T-helper 1 cell treated with Interleukin-12 subunit alpha and Interleukin-12 subunit beta and Interleukin-4 antibody, amounts not matched to agents 30 μg/mL and 1 μg/mL, for 36 hours (primary cell): Measurements from ENCODE around the gene AFAP1L1.
"Not testable (repeated sequence)": the region's sequence is repeated elsewhere in the genome, so short reads cannot be mapped to it uniquely, and the experiment has no call there.

Experiments
- H3K27ac Mint-ChIP-seq: one replicate; pipeline ENCODE4 v1.8.0; 2021; ENCODE audit warnings: mild to moderate bottlenecking, mixed read lengths
- H3K27me3 Mint-ChIP-seq: one replicate; pipeline ENCODE4 v1.8.0; 2021; ENCODE audit warnings: low read depth, mixed read lengths
- H3K36me3 Mint-ChIP-seq: one replicate; pipeline ENCODE4 v1.8.0; 2021; ENCODE audit warnings: low read depth, mixed read lengths
- H3K4me1 Mint-ChIP-seq: one replicate; pipeline ENCODE4 v1.8.0; 2021; ENCODE audit warnings: low read depth, mixed read lengths
- H3K4me3 Mint-ChIP-seq: one replicate; pipeline ENCODE4 v1.8.0; 2021; ENCODE audit warnings: mild to moderate bottlenecking, moderate library complexity, mixed read lengths
- H3K9me3 Mint-ChIP-seq: one replicate; pipeline ENCODE4 v1.8.0; 2021; ENCODE audit warnings: mixed read lengths

AFAP1L1 gene

DNA sequence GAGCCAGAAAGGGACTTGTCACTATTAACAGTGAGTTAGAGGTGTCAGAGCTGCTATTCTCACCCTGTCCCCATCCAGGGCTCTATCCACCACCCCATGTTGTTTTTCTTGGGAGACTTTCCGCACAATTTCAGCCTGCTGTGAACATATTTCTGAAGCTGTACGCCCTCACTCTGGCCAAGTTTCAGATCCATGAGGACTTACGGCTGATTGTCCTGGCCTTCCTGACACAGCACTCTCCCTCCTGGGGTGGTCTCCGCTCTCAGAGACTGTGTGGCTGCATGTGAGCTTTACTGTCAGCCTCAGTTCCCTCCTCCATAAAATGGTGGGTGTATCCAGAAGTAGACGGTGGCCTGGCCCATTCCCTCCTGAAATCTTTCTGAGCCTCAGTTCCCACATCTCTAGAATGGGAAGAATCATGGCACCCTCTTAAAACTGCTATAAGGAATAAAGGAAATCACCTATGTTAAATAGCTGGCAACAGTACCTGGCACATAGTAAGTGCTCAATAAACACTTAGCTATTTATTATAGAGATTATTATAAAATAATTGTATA, 108.2 kb downstream of the AFAP1L1 start:
- Mint-ChIP-seq H3K9me3 (no peaks in the 10 kb centered on the region), H3K4me1 (no peaks in the 10 kb centered on the region), H3K27ac (no peak overlapping the region), H3K27me3 (no peaks in the 10 kb centered on the region), H3K36me3 (no peaks in the 10 kb centered on the region), H3K4me3 (no peak overlapping the region)

DNA sequence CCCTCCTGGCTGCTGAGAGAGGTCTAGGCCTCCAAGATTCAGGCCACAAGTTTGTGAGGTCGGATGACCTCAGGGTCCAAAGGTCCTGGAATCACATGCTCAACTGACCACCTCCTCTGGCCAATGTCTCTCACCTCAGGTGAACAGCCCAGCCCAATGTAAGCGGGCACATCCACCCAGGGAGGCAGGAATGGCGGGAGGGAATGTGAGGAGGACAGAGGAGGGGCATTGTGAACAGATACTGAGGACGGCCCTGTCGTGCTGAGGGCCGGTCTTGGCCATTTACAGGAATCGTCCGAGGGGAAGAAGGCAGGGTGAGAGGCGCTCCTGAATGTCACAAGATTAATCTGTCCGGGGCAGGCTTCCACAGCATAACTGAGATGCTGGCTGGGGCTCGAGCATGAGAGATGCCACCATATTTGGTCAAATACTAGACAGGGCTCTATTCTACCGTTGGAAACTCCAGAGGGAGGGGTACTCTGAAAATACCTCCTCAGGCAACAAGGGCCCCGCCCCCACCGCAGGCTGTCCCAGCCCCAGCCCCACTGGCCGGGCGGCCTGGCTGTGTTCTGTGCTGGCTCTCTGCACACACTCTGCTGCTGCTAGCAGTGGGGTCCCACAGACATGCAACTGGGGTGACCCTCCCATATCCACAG, 108.9 kb downstream of the AFAP1L1 start:
- H3K4me1 Mint-ChIP-seq = no peaks in the 10 kb centered on the region

DNA sequence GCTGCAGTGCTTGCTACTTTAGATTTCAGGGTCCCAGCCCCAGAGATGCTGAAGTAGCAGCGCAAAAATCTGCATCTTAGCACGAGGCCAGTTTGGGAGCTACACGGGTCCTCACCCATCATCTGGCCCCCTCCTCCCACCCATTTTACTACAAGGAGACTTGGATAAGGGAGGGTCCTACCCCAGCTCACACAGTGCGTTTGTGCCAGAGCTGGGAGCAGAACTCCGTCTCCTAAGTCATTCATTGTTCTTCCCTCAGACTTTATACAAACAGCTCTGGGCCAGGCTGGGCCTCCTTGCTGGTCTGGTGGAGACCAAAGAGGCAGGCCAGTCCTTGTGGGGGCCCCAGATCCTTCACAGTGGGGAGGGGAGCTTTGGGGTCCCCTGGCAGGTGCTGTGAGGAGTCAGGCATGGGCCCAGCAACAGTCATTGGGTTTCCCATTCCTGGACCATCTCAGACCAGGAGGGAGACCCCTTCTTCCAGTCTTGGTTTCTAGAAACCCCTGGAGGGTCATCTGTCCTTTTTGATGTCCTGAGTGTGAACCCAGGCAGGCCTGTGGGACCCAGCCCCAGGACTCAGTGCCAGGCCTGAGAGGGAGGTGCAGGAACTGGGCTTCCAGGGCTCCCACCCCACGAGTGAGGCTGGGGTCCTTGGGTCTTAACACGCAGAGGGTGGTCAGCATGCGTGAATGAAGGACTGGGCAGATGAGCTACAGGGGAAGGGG, 109.8 kb downstream of the AFAP1L1 start:
- Mint-ChIP-seq H3K27ac (no peak overlapping the region), H3K27me3 (no peaks in the 10 kb centered on the region), H3K4me1 (no peaks in the 10 kb centered on the region), H3K36me3 (no peaks in the 10 kb centered on the region), H3K4me3 (no peak overlapping the region), H3K9me3 (no peaks in the 10 kb centered on the region)

More for the DNA sequence above, 108.9 kb downstream of the AFAP1L1 start:
- Mint-ChIP-seq H3K4me3 (no peak overlapping the region), H3K36me3 (no peaks in the 10 kb centered on the region), H3K9me3 (no peaks in the 10 kb centered on the region), H3K27ac (no peak overlapping the region), H3K27me3 (no peaks in the 10 kb centered on the region)

DNA sequence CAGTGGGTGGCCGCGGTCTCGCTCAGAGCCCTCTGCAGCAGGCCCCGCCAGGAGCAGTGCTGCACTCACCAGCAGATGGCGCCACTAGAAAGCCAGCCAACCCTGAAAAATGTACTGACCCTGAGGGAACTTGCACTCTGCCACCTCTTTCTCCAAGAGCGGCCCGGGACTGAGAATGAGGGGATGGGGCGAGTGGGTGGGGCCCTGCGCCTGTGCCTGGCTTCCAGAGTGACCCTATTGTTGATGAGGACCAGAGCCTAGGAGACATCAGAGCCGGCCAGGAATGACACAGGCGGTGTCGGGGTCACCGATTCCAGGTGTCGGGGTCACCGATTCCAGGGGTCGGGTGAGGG, 110.3 kb downstream of the AFAP1L1 start:
- no peak overlapping the region for H3K27ac Mint-ChIP-seq
- H3K4me3 Mint-ChIP-seq = no peak overlapping the region

DNA sequence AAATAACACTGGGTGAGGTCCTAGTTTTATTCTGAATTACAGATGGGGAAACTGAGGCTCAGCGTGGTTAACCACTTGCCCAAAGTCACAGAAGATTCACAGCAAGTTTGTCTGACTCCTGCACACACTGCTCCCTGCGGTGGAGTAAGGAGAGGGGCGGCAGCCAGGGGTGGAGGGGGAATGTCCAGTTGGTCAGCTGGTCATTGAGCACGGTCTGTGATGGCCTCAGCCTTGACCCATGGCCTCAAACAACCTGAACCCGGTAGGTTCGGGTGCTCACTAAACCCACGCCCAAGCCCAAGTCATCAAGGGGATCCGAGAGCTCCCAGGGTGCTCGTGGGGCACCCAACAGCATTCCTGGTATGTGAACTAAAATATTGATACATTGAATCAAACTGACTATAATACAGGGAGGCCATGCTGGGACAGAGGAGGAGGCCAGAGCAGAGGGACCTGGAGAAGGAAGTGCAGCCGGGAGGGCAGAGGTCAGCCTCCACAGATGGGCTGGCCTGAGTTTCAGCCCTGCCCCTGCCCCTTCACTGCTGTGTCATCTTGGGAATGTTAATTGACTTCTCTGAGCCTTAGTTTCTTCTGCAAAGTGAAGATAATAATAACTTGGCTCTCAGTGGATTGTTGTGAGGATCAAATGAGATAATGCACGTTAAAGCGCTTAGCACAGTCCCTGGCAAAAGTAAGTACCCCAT, 111.0 kb downstream of the AFAP1L1 start:
- H3K9me3 Mint-ChIP-seq = no peaks in the 10 kb centered on the region

More for the DNA sequence above, 110.3 kb downstream of the AFAP1L1 start:
- H3K4me1 Mint-ChIP-seq = no peaks in the 10 kb centered on the region
- no peaks in the 10 kb centered on the region for H3K36me3 Mint-ChIP-seq
- H3K27me3 Mint-ChIP-seq = peaks cover 2% of the 10 kb centered on the region
- no peaks in the 10 kb centered on the region for H3K9me3 Mint-ChIP-seq

DNA sequence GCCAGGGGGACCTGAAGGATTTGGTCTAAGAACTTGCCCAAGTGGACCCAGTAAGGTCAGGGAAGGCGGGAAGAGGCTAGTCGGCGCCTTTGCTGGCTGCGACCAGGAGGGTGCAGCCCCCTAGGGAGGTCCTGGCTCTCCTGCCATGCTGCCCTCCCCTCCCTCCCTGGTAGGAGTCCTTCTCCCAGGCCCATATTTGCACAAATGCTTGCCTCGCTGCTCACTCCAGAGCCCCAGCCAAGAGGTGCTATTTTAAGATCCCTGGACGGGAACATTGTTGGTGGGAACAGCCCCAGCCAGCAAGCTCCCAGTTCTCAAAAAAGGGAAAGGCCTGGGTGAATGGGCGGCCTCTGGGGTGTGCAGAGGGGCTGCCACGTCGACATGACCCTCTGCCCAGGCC, 111.7 kb downstream of the AFAP1L1 start:
- H3K9me3 Mint-ChIP-seq = no peaks in the 10 kb centered on the region
- H3K27ac Mint-ChIP-seq = no peak overlapping the region
- H3K36me3 Mint-ChIP-seq = no peaks in the 10 kb centered on the region
- H3K4me1 Mint-ChIP-seq = no peaks in the 10 kb centered on the region
- peaks cover 4% of the 10 kb centered on the region for H3K27me3 Mint-ChIP-seq
- no peak overlapping the region for H3K4me3 Mint-ChIP-seq

More for the DNA sequence above, 111.0 kb downstream of the AFAP1L1 start:
- H3K27ac Mint-ChIP-seq = no peak overlapping the region
- no peaks in the 10 kb centered on the region for H3K36me3 Mint-ChIP-seq
- H3K4me1 Mint-ChIP-seq = no peaks in the 10 kb centered on the region
- H3K4me3 Mint-ChIP-seq = no peak overlapping the region
- peaks cover 4% of the 10 kb centered on the region for H3K27me3 Mint-ChIP-seq

DNA sequence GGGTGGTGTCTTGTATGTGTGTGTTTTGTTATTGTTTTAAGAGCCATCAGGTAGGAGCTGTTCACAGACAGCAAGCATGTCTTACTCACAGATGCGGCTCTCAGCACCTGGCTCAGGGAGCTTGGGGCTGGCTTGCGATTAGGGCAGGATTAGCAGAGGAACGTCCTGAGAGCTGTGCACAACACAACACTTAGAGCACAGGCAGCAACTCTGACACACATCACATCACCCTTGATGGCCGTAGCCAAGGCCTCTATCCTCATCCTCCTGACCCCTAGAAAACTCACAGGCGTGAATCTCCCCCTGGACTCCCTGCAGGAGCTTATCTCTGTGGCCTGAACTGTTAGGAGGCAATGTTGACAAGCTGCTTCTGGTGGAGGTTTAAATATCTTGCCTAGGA, 114.5 kb downstream of the AFAP1L1 start:
- H3K4me3 Mint-ChIP-seq = no peak overlapping the region
- no peaks in the 10 kb centered on the region for H3K36me3 Mint-ChIP-seq
- no peaks in the 10 kb centered on the region for H3K9me3 Mint-ChIP-seq
- no peaks in the 10 kb centered on the region for H3K4me1 Mint-ChIP-seq
- H3K27ac Mint-ChIP-seq = no peak overlapping the region
- H3K27me3 Mint-ChIP-seq = peaks cover 4% of the 10 kb centered on the region

DNA sequence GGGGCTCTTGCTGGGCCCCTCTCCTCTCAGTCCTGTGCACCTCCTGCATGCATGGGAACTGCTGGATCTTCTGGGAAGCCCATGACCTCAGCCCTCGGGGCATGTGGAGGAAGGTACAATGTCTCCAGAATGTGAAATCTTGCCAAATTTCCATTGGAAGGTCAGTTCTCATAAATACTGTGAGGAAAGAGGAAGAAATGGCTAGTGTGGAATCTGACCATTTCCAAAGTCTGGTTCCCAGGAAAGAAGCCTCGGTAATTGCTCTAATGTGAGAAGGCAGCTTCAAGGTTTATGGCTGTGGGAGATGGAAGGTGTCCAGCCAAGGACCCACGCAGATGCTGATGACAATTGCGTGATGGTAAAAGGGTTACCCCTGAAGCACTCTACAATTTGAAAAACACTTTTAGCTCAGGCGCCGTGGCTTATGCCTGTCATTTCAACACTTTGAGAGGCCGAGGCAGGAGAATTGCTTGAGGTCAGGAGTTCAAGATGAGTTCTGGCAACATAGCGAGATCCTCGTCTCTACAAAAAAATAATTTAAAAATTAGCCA, 115.5 kb downstream of the AFAP1L1 start:
- Mint-ChIP-seq H3K4me1 (no peaks in the 10 kb centered on the region), H3K27me3 (peaks cover 4% of the 10 kb centered on the region), H3K4me3 (no peak overlapping the region), H3K9me3 (no peaks in the 10 kb centered on the region), H3K27ac (no peak overlapping the region), H3K36me3 (no peaks in the 10 kb centered on the region)

DNA sequence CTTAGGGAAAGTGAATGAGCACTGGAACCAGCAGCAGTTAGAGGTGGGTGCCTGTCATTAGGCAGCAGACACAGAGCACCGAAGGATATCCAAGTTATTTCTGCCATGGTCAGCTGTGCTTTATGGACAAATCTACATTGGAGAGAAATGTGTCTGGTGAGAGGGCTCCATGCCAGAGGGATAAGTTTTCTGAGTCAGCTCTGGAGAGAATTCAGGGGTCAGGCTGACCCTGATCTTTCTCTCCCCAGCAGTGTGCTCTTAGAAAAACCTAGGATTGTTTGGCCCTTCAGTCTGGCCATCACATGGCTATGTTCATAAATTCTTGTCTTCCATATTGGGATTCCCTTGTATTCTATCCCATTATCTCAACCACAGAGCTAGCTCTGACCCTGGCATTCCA, 116.3 kb downstream of the AFAP1L1 start:
- peaks cover 4% of the 10 kb centered on the region for H3K27me3 Mint-ChIP-seq

DNA sequence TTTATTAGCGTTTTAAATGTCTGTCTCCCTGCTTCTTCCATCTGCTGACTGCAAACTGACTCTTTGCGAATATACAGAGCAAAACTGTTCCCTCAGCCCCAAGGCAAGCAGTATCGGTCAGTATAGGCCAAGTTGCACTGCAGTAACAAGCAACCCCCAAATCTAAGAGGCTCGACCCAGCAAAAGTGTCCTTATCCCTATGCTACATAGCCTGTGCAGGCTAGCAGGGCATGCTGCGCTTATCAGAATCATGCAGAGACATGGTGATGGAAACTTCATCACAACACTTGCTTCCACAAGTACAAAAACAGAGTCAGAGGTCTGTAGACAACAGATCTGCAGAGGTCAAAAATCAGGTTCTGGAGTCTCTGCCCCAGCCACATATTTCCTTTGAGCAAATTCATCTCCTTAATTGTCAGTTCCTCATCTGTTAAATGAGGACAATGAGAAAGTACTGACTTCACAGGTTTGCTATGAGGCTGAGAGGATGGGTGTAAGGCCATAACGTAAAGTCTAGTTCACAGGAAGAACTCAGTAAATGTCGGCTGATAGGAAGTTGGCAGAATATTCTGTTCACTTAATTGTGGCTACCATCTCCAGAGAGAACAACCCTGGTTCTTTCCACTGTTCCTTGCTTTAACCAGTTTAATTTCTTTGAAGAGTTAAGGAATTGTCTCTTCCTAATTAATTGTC, 117.0 kb downstream of the AFAP1L1 start:
- Mint-ChIP-seq H3K36me3 (no peaks in the 10 kb centered on the region), H3K27me3 (peaks cover 4% of the 10 kb centered on the region), H3K4me3 (no peak overlapping the region)

More for the DNA sequence above, 116.3 kb downstream of the AFAP1L1 start:
- no peaks in the 10 kb centered on the region for H3K9me3 Mint-ChIP-seq
- H3K4me3 Mint-ChIP-seq = no peak overlapping the region
- no peak overlapping the region for H3K27ac Mint-ChIP-seq
- H3K4me1 Mint-ChIP-seq = no peaks in the 10 kb centered on the region
- H3K36me3 Mint-ChIP-seq = no peaks in the 10 kb centered on the region

DNA sequence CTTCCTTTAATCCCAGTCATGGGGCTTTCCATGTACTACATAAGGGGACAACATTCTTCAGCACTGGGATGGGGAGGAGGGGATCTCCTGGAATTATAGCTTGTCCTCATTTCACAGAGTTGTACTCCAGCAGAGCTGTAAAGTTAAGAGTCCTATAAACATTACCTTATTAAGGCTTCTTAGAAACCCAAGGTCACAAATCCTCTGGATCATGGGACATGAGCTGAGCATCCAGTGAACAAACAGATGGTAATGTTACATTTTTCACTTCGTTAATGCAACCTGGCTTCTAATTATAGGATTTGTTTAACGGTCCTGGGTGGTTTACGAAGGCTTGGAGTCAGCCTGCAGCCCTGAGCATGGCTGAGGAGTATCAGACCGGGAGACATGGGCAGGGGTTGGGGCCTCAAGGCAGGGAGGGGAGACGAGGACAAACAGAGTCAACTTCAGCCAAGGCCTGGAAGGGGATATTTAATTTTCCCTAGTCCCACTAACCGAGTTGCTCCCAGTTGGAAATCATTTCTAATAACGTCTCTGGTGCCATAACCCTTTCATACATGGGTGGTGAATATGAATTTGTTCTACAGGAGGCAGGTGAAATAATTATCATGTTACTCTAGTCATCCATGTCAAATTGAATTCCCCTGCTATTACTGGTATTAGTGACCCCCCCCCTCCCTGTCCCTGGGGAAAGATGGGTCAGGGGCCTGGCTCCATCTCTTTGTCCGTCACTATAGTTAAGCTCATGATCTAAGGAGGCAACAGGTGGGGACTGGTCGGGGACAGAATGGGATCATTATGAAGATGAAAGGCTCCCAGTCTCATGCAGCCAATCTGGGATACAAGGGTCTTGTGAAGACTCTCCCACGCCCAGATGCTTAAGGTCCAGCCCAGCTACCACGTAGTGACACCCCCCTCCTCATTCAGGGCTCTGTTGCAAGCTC, 118.2 kb downstream of the AFAP1L1 start:
- Mint-ChIP-seq H3K4me3 (no peak overlapping the region), H3K27me3 (peaks cover 7% of the 10 kb centered on the region), H3K4me1 (no peaks in the 10 kb centered on the region), H3K36me3 (no peaks in the 10 kb centered on the region), H3K27ac (no peak overlapping the region), H3K9me3 (no peaks in the 10 kb centered on the region)

More for the DNA sequence above, 117.0 kb downstream of the AFAP1L1 start:
- Mint-ChIP-seq H3K9me3 (no peaks in the 10 kb centered on the region), H3K4me1 (no peaks in the 10 kb centered on the region), H3K27ac (no peak overlapping the region)

DNA sequence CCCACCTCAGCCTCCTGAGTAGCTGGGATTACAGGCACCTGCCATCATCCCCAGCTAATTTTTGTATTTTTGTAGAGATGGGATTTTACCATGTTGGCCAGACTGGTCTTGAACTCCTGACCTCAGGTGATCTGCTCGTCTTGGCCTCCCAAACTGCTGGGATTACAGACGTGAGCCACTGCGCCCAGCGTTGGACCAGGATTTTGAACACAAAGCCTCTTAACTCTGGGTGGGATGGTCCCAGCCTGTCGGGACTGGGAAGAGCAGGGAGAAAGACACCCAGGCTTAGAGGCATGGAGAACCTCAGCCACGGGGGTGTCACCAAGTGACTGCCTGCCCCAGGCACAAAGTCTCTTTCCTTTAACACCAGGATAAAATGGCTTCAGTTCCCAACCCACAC, 119.4 kb downstream of the AFAP1L1 start:
- not testable (repeated sequence) for H3K4me1 Mint-ChIP-seq, H3K27me3 Mint-ChIP-seq, H3K27ac Mint-ChIP-seq, H3K9me3 Mint-ChIP-seq, H3K36me3 Mint-ChIP-seq, H3K4me3 Mint-ChIP-seq
